ENCODE data around the gene IL3. TPM values are rescaled to one million over a fixed set of nuclear protein-coding genes. Genes with fewer than 3 reads are reported as not detected.

The IL3 gene
- total RNA-seq, 1 donor from 2014 or later = not detected

GRCh38 chr5:132072070-132072469 is 11.6 kb downstream of the IL3 start:
- Mint-ChIP-seq H3K4me1 (no peaks in the 10 kb centered on the region), H3K36me3 (ENCODE audit: low read depth) (no peaks in the 10 kb centered on the region), H3K27me3 (no peaks in the 10 kb centered on the region), H3K4me3 (no peak overlapping the region), H3K9me3 (no peaks in the 10 kb centered on the region), H3K27ac (no peak overlapping the region)
- no peak for ATAC-seq (ENCODE audit: low read depth)
- TF ChIP-seq, protein P1, sequence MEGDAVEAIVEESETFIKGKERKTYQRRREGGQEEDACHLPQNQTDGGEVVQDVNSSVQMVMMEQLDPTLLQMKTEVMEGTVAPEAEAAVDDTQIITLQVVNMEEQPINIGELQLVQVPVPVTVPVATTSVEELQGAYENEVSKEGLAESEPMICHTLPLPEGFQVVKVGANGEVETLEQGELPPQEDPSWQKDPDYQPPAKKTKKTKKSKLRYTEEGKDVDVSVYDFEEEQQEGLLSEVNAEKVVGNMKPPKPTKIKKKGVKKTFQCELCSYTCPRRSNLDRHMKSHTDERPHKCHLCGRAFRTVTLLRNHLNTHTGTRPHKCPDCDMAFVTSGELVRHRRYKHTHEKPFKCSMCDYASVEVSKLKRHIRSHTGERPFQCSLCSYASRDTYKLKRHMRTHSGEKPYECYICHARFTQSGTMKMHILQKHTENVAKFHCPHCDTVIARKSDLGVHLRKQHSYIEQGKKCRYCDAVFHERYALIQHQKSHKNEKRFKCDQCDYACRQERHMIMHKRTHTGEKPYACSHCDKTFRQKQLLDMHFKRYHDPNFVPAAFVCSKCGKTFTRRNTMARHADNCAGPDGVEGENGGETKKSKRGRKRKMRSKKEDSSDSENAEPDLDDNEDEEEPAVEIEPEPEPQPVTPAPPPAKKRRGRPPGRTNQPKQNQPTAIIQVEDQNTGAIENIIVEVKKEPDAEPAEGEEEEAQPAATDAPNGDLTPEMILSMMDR (IDR thresholded peaks at IDR 0.05) = no peak
- ChIA-PET CTCF (interaction anchor here (1.0 kb wide), 1 partner anchor 23 kb away, joined by 3 read pairs; no protein-coding TSS in a partner anchor), POLR2A (no interaction called here)
- DNase-seq = no peak
- intact Hi-C loops (cut with micrococcal nuclease) = no loop called here

DNA sequence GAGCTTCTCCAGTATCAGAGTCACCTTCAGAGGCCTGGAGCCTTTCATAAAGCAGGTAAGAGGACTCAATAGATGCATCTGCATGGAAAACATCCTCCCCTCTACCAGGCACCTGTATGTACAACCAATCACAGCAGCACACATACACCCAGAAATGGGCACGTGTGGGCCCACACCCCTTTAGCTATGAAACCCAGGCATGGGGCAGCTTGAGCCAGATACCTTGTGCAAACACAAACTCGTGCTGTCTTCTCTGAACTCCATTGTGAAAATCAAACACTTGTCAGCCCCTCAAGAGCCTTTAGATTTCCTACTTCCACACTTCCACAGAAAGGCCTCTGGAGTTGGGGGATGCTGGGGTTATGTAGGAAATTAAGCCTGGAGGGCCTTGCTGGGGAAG is 12.1 kb downstream of the IL3 start:
- TF ChIP-seq, protein P1 (IDR thresholded peaks at IDR 0.05) = no peak
- ChIA-PET POLR2A (no interaction called here), CTCF (interaction anchor here (1.0 kb wide), 1 partner anchor 22 kb away, joined by 3 read pairs; no protein-coding TSS in a partner anchor)
- Mint-ChIP-seq H3K4me3 (no peak overlapping the region), H3K27me3 (no peaks in the 10 kb centered on the region), H3K4me1 (no peaks in the 10 kb centered on the region), H3K27ac (no peak overlapping the region), H3K9me3 (no peaks in the 10 kb centered on the region), H3K36me3 (ENCODE audit: low read depth) (no peaks in the 10 kb centered on the region)
- no peak for ATAC-seq (ENCODE audit: low read depth)
- no peak for DNase-seq
- intact Hi-C loops (cut with micrococcal nuclease) = no loop called here

DNA sequence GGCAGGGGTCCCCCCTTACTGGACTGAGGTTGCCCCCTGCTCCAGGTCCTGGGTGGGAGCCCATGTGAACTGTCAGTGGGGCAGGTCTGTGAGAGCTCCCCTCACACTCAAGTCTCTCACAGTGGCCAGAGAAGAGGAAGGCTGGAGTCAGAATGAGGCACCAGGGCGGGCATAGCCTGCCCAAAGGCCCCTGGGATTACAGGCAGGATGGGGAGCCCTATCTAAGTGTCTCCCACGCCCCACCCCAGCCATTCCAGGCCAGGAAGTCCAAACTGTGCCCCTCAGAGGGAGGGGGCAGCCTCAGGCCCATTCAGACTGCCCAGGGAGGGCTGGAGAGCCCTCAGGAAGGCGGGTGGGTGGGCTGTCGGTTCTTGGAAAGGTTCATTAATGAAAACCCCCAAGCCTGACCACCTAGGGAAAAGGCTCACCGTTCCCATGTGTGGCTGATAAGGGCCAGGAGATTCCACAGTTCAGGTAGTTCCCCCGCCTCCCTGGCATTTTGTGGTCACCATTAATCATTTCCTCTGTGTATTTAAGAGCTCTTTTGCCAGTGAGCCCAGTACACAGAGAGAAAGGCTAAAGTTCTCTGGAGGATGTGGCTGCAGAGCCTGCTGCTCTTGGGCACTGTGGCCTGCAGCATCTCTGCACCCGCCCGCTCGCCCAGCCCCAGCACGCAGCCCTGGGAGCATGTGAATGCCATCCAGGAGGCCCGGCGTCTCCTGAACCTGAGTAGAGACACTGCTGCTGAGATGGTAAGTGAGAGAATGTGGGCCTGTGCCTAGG is 13.0 kb downstream of the IL3 start, which contains the start of gene CSF2:
Gene CSF2, plus strand, starts transcription at position 559 of the 783 bp plus-strand sequence. Its CDS starts 35 bp downstream, at position 594.
- no peaks in the 10 kb centered on the region for H3K4me1 Mint-ChIP-seq

DNA sequence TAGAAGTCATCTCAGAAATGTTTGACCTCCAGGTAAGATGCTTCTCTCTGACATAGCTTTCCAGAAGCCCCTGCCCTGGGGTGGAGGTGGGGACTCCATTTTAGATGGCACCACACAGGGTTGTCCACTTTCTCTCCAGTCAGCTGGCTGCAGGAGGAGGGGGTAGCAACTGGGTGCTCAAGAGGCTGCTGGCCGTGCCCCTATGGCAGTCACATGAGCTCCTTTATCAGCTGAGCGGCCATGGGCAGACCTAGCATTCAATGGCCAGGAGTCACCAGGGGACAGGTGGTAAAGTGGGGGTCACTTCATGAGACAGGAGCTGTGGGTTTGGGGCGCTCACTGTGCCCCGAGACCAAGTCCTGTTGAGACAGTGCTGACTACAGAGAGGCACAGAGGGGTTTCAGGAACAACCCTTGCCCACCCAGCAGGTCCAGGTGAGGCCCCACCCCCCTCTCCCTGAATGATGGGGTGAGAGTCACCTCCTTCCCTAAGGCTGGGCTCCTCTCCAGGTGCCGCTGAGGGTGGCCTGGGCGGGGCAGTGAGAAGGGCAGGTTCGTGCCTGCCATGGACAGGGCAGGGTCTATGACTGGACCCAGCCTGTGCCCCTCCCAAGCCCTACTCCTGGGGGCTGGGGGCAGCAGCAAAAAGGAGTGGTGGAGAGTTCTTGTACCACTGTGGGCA is 13.8 kb downstream of the IL3 start:
- Mint-ChIP-seq H3K4me1 (no peaks in the 10 kb centered on the region), H3K27me3 (no peaks in the 10 kb centered on the region), H3K9me3 (no peaks in the 10 kb centered on the region), H3K4me3 (no peak overlapping the region), H3K27ac (no peak overlapping the region), H3K36me3 (ENCODE audit: low read depth) (no peaks in the 10 kb centered on the region)
- intact Hi-C loops (cut with micrococcal nuclease) = no loop called here
- no peak for DNase-seq
- ChIA-PET POLR2A (no interaction called here), CTCF (interaction anchor here (1.2 kb wide), 1 partner anchor 11 kb away, joined by 3 read pairs; no protein-coding TSS in a partner anchor)
- no peak for ATAC-seq (ENCODE audit: low read depth)
- TF ChIP-seq, protein P1 (IDR thresholded peaks at IDR 0.05) = no peak

More for the DNA sequence above, 13.0 kb downstream of the IL3 start, which contains the start of gene CSF2:
- ATAC-seq (ENCODE audit: low read depth) (no peak), DNase-seq (no peak)
- Mint-ChIP-seq H3K36me3 (ENCODE audit: low read depth) (no peaks in the 10 kb centered on the region), H3K27me3 (no peaks in the 10 kb centered on the region), H3K4me3 (no peak within 1 kb of the TSS), H3K27ac (no peak within 1 kb of the TSS), H3K9me3 (no peaks in the 10 kb centered on the region)
- ChIA-PET POLR2A (no interaction called here), CTCF (interaction anchor here (1.2 kb wide), 1 partner anchor 10 kb away, joined by 3 read pairs; no protein-coding TSS in a partner anchor)
- intact Hi-C loops (cut with micrococcal nuclease) = no loop called here
- TF ChIP-seq, protein P1 (IDR thresholded peaks at IDR 0.05) = no peak

All from activated B cell treated with CpG ODN at 0.5 μM for 24 hours (primary cell).